ENCODE measurements around the gene OGA.

OGA gene

DNA sequence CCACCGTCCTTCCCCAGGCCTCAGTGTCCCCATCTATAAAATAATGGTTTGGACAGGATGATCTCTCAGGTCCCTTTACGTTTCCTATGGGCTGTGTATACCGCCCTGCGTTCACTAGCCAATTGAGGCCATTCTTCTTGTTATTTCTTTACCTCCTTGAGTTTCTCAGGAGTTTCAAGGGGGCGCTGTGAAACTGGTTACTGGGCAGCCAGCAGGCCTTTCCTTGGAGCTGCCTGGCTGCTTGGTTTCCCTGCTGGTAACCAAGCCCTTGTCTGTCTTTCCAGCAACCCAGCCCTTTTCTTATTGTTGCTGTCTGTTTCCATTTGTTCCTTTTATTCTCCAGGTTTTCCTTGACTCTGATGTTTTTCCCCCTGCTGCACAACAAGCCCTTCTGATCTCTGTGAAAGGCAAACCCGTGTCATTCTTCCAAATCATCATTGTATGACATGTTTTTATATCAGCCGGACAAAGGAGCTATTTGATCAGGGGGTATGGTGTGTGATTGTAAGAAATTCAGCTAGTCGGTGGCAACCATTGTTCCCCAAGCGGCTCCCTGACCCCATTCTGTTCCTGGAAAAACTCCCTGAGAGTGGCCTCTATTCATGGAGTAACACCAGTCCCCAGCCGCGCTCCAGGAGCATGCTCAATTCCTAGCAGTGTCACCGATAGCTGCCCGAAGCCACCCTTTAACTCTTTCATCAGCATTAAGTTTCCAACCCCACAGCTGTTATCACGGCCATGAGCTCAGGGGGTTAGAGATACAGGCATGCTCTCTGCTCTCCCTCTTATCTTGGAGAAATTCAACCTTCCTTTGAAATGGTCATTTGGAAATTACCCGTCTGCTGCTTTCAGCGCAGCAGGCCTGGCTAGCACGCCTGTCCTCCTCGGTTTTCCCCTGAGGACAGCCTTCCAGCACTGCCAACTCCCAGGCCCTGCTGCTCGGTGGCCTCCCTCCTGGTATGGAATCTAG, 68.9 kb downstream of the OGA start:
- peak; percentile 33 for DNase-seq

- no peak for DNase-seq
Observed at GRCh38 chr10:101748496-101748895, 69.7 kb downstream of the OGA start.

DNA sequence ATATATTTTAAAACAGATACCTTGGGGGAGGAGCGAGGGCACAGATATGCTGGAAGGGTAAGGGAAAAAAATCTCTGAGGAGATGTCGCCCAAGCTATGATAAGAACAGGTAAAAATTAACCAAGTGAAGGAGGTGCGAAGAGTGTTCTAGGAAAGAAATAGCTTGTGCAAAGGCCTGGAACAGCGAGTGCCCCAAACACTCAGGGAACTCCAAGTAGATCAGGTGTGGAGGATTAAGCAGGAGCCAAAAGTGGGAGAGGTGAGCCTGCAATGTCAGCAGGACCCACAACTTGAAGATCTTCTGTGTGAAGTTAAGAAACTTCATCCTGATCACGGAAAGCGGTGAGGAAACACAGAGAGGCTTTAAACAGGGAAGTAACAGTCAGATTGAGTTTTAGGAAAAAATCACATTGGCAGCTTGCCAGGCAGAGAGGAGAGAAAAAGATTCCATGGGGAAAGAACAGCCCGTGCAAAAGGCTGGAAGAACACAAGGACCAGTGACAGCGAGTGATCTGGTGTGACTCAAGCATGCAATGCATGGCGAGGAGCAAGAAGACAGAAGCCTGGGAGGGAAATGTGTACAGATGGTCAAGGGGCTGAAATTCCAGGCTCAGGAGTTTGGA, 73.1 kb downstream of the OGA start:
- DNase-seq, result peak; percentile 19

GRCh38 chr10:101744267-101744666, 74.0 kb downstream of the OGA start:
- no peak for DNase-seq

GRCh38 chr10:101741938-101742337, 76.3 kb downstream of the OGA start:
- DNase-seq, result no peak

- DNase-seq, result no peak
Observed at GRCh38 chr10:101736666-101737065, 81.6 kb downstream of the OGA start.
